ENCODE results near the gene HNRNPA0.
"Not testable (repeated sequence)": the region's sequence is repeated elsewhere in the genome, so short reads cannot be mapped to it uniquely, and the experiment has no call there.

Gene HNRNPA0

GRCh38 chr5:137754188-137754960 is at the start of gene HNRNPA0:
Gene HNRNPA0, minus strand, starts transcription at chr5:137754363. Its CDS starts 297 bp downstream, at chr5:137754066.
- DNase-seq (ENCODE audit: low read depth in 1 of 2, low spot score in 1 of 2): peak; percentile 91 to 96

DNA sequence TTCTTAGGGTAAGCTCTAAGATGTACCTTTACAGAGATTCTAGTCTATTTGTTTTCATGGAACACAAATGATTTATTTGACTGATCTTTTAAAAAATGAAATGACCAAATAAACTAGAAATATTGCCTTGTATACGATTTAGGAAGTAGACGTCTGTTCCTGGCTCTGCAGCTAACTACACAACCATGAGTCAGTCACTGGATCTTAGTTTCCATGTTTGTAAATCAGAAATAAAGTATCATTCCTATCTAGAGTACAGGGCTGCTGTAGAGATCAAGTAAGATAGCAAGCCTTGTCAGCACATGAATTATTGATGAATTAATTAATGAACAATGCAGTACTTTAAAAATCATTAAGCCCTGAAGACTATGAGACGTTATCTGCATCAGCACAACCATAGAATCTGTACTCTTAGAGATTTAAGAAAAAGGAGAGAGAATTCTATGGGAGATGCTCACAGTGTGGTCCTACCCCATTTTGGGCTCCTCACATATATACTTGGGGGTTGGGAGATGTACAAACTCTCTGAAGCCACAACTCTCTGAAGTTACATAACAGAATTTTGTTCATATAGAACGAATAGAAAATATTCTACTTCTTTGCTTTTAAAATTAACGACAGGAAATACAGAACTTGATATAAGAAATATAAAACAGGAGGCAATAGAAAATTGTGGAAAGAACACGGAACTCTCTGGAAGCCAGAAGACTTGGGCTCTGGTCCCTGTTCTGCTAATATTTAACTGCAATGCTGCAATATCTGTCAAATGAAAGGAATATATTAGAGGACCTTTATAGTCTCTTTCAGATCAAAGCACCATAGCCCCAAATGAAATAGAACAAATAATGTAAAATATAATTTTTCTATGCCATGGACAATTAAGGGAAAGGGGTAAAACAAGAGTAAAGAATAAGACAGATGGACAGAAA is 48.4 kb upstream of the HNRNPA0 start:
- DNase-seq (ENCODE audit: low read depth in 1 of 2, low spot score in 1 of 2): no peak

DNA sequence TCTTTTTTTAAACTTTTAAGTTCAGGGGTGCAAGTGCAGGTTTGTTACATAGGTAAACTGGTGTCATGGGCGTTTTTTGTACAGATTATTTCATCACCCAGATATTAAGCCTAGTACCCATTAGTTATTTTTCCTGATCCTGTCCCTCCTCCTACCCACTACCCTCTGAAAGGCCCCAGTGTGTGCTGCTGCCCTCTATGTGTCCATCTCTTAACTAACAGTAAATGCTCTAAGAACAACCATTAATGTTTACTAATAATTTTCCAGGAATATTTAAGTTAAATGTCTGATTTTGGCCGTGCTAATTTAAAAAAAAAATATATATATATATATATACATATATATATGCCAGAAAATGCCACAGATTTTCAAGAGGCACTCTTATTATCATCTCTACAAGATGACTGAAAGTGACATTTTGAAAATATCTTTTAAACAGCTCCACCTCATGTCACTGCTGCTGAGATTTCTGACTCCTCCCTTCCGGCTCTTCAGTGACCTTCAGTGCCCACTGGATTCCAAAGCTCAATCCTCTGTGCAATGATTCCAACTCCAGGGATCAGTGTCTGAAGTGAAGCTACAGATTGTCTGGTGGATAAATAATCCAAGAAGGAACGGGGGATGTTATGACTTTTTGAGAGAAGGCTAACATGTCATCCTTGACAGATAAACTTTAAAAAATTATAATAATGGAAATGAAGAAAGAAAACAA is 46.7 kb upstream of the HNRNPA0 start:
- no peak for DNase-seq (ENCODE audit: low read depth in 1 of 2, low spot score in 1 of 2)

DNA sequence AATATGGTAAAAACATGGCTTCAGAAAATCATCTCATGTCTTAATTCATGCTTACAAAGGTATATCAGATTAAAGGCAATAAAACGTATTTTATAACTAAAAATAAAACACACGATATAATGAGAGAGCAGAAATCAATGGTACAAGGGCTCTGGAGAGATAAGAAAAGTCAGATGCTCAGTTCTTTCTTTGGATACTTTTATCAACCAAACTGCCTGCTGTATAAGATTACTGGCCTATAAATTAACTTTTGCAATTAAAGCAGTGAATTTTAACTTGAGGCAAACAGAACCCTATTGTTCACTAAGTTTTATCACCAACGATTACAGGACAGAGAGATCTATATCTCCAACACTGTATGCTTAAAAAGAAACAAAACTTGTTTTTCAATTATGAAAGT is 42.1 kb upstream of the HNRNPA0 start:
- DNase-seq (ENCODE audit: low read depth in 1 of 2, low spot score in 1 of 2): no peak

DNA sequence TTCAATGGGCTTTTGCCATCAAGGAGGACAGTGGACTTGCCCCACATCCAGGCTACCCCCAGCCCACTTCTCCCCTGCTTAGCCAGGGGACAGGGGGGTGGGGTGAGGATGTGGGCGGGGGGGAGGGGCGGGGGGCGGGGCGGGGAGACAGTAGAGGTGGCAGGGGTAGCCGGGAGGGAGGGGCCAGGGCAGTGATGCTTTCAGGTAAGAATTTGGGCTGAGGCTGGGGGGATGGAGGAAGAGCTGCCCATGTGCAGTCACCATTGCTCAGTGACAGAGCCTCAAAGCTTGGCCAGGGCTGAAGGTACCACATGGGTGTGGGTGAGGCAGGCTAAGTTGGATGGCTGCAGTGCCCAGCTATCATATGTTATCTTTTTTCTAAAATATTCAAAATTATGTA is 40.7 kb upstream of the HNRNPA0 start:
- DNase-seq (ENCODE audit: low read depth in 1 of 2, low spot score in 1 of 2): no peak

GRCh38 chr5:137792303-137792702 is 38.1 kb upstream of the HNRNPA0 start:
- no peak for DNase-seq (ENCODE audit: low read depth in 1 of 2, low spot score in 1 of 2)

DNA sequence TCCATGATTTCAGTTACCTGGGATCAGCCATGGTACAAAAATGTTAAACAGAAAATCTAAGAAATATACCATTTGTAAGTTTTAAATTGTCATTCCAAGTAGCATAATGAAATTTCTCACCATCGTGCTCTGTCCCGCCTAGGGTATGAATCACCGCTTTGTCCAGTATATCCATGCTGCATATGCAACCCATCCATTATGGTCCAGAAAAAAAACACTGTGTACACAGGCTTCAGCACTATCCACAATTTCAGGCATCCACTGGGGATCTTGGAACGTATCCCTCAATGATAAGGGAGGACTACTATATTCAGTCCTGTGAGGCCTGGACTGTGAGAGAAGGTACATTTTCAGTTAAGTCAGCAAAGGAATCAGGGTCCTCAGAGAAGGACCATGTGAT is 37.6 kb upstream of the HNRNPA0 start:
- no peak for DNase-seq (ENCODE audit: low read depth in 1 of 2, low spot score in 1 of 2)

DNA sequence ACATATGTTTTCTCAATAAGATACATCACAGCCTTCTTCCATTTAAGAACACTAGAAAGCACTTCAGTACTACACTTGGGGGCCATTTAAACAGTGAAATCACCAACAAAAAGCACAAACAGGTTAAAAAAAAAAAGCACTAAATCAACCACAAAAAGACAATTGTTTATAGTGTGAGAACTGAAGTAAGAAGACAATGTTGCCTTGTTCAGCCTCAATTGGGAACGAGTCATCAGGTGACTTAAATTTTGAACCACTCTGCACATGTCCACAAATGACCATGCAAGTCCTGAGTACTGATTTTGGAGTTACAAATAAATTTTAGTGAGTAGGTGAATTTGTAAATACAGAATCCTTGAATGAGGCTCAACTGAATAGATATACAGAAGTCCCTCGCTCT is 37.2 kb upstream of the HNRNPA0 start:
- DNase-seq (ENCODE audit: low read depth in 1 of 2, low spot score in 1 of 2): no peak

DNA sequence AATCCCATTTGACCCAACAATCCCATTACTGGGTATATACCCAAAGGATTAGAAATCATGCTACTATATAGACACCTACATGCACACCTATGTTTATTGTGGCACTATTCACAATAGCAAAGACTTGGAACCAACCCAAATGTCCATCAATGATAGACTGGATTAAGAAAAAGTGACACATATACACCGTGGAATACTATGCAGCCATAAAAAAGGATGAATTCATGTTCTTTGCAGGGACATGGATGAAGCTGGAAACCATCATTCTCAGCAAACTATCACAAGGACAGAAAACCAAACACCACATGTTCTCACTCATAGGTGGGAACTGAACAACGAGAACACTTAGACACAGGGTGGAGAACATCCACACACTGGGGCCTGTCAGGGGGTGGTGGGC is 34.4 kb upstream of the HNRNPA0 start:
- not testable (repeated sequence) for DNase-seq (ENCODE audit: low read depth in 1 of 2, low spot score in 1 of 2)

GRCh38 chr5:137782984-137783536 is 28.9 kb upstream of the HNRNPA0 start:
- no peak for DNase-seq (ENCODE audit: low read depth in 1 of 2, low spot score in 1 of 2)

- DNase-seq (ENCODE audit: low read depth in 1 of 2, low spot score in 1 of 2): no peak
Observed at GRCh38 chr5:137782055-137782454, 27.9 kb upstream of the HNRNPA0 start.

DNA sequence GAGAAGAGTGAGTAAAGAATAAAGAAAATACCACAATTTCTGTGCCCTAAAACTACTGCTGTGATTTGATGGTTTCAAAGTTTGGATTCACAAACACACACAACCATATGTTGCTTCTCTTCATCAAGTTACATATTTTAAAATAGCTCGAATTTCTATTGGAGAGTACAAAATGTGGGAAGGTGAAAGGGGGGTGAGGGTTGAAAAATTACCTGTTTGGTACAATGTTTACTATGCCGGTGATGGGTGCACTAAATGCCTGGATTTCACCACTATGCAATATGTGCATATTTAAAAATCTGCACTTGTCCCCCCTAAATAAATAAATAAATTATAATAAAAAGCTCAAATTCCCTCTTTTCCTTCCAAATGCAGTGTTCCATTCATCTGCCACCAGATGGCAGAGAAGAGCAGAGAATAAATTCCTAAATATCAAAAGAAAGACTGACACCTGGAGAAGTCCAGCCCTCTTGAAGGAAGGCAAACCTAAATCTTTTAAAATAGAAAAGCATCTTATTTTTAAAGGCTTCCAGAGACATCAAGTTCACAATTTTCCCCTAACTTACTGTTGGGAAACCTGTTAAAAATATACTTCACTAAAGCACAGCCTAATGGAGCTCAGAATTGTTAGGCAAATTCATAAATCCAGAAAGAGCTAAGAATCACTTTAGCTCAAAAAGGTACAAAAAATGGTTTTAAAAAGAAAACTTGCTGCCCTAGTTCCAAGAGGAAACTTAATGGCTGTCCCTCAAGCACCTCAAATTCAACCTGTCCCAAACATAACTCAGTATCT is 24.8 kb upstream of the HNRNPA0 start:
- DNase-seq (ENCODE audit: low read depth in 1 of 2, low spot score in 1 of 2): no peak

DNA sequence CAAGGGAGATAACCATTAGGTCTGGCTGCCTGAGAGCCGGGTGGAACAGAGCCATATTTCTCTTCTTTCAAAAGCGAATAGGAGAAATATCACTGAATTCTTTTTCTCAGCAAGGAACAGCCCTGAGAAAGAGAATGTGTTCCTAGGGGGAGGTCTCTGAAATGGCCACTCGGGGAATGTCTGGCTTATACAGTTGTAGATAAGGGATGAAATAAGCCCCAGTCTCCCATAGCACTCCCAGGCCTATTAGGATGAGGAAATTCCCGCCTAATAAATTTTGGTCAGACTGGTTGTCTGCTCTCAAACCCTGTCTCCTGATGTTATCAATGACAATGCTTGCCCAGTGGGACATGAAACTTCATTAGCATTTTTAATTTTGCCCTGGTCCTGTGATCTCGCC is 13.8 kb upstream of the HNRNPA0 start:
- DNase-seq (ENCODE audit: low read depth in 1 of 2, low spot score in 1 of 2): not testable (repeated sequence)

DNA sequence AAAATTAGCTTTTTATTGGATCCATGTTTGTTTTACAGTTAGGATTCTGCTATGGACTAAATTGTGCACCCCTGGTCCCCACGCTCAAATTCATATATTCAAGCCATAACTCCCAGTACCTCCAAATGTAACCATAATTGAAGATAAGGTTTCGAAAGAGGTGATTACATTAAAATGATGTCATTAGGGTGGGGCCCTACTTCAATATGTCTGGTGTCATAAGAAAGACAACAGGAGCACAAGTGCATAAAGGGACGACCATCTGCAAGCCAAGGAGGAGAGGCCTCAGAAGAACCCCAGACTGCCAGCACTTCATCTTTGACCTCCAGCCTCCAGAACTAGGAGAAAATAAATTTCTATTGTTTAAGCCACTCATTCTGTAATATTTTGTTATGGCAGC is 7.4 kb upstream of the HNRNPA0 start:
- no peak for DNase-seq (ENCODE audit: low read depth in 1 of 2, low spot score in 1 of 2)

DNA sequence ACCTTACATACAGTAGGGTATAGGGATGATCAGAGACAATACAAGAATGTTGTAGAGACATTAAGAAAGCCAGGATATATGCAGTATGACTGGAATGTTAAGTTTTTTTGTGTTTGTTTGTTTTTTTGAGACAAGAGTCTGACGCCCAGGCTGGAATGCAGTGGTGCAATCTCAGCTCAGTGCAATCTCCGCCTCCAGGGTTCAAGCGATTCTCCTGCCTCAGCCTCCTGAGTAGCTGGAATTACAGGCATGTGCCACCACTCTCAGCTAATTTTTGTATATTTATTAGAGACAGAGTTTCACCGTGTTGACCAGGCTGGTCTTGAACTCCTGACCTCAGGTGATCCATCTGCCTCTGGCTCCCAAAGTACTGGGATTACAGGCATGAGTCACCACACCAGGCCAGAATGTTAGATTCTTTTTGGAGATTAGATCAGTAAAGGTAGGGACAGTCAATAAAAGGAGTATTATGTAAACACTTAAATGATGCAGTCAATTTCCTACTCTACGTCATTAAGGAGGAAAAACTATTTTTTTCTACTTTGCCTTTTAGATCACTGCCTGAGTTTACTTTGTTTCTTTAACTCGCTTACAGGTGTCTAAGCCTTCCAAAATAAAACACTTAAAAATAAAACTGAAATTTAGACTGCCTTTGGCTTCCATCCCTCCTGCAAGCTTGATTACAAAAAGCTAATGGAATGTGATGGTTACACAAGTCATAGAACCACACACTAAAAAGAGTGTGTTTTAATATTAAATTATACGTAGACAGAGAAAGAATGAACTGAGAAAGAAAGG is 6.8 kb upstream of the HNRNPA0 start:
- DNase-seq (ENCODE audit: low read depth in 1 of 2, low spot score in 1 of 2): no peak

DNA sequence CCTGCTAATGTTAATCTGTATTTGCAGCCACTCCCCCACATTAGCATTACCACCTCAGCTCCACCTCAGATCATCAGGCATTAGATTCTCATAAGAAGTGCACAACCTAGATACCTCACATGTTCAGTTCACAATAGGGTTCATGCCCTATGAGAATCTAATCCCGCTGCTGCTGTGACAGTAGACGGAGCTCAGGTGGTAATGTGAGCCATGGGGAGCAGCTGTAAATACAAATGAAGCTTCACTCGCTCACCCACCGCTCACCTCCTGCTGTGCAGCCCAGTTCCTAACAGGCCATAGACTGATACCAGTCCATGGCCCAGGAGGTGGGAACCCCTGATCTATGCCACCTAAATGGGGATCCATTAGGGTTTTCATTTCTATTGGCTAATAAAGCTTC is 6.1 kb upstream of the HNRNPA0 start:
- no peak for DNase-seq (ENCODE audit: low read depth in 1 of 2, low spot score in 1 of 2)

- DNase-seq (ENCODE audit: low read depth in 1 of 2, low spot score in 1 of 2): no peak
Observed at GRCh38 chr5:137758715-137759306, 4.6 kb upstream of the HNRNPA0 start.

- no peak for DNase-seq (ENCODE audit: low read depth in 1 of 2, low spot score in 1 of 2)
Observed at GRCh38 chr5:137758121-137758520, 4.0 kb upstream of the HNRNPA0 start.

DNA sequence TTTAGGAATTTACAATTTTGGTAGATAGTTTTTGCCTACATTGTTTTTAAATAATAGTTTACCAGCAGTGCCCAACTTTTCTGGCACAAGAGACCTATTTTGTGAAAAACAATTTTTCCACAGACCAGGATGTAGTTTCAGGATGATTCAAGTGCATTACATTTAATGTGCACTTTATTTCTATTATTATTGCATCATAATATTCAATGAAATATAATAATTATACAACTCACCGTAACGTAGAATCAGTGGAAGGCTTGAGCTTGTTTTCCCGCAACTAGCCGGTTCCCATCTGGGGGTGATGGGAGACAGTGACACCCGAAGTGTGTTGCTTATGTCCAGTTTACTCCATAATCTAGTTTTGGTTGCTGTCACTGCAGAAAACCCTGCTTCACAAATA is 3.5 kb upstream of the HNRNPA0 start:
- DNase-seq (ENCODE audit: low read depth in 1 of 2, low spot score in 1 of 2): no peak

Data from stimulated activated CD4-positive, alpha-beta T cell treated with anti-CD3 and anti-CD28 coated beads, Interleukin-15, amount 100 ng/mL, for 1 hour (primary cell).